GM12878 (cell line): Measurements from ENCODE around the gene PDE6G. TPM values are rescaled to one million over a fixed set of nuclear protein-coding genes. Genes with fewer than 3 reads are reported as not detected.

Source experiments
- ATAC-seq: fragments of 200-7000 bp; cut with Tn5 transposase; 3 replicates; pipeline ENCODE4 v1.9.1; 2020; ENCODE audit warnings: mild to moderate bottlenecking, moderate library complexity
- BruUV-seq: library from RNA; stranded (reverse); fragments of 400-500 nt; replicated peaks from 2 replicates; lab custom pipeline; 2021; lab: Mats Ljungman, UMichigan
- CTCF ChIA-PET: fragments of 300-600 bp; sonication (Branson Sonifier 250); formaldehyde crosslinking; extraction: SDS; loops from one replicate; lab custom pipeline; 2021; ENCODE audit warnings: inconsistent platforms; lab: Yijun Ruan, JAX
- POLR2A ChIA-PET: fragments of 350-600 bp; formaldehyde crosslinking; extraction: SDS; loops from one replicate; lab custom pipeline; 2021; ENCODE audit warnings: inconsistent platforms; lab: Charles Lee
- RAD21 ChIA-PET: fragments of 300-600 bp; sonication (Branson Sonifier 250); formaldehyde crosslinking; loops from one replicate; lab custom pipeline; 2023; ENCODE audit warnings: antibody characterized with exemption; ENCODE audit not compliant: unreplicated experiment; lab: Charles Lee
- SMC1A ChIA-PET: fragments of 300-600 bp; sonication (Branson Sonifier 250); formaldehyde crosslinking; loops from one replicate; lab custom pipeline; 2023; ENCODE audit not compliant: unreplicated experiment, uncharacterized antibody; lab: Charles Lee
- DNase-seq: peaks from one replicate; pipeline ENCODE4 v3.0.0-alpha.2; 2011; ENCODE audit warnings: low read depth, low spot score
- FAIRE-seq: peaks from 3 replicates; lab custom pipeline; 2011; peaks lifted over from hg19 to GRCh38; lab: Jason Lieb, UNC
- H2AFZ ChIP-seq: 2 replicates; pipeline ENCODE4 v1.6.0; 2011; ENCODE audit warnings: low read depth, low read length, control low read depth; ENCODE audit not compliant: control insufficient read depth
- H3K27ac ChIP-seq: 2 replicates; pipeline ENCODE4 v1.5.1; 2011; ENCODE audit warnings: control low read depth; ENCODE audit not compliant: control insufficient read depth, insufficient read depth
- H3K27me3 ChIP-seq, 2 experiments: replicated peaks in 1 of 2; 2 replicates each; pipeline versions ENCODE4 v1.6.0 to v1.6.1; 2011; ENCODE audit warnings: low read length in 1 of 2; ENCODE audit not compliant: control insufficient read depth in 2 of 2, insufficient read depth in 2 of 2
- H3K36me3 ChIP-seq, 2 experiments: 2 replicates each; pipeline ENCODE4 v1.5.1; 2011; ENCODE audit warnings: low read length in 1 of 2; ENCODE audit not compliant: control insufficient read depth in 2 of 2, insufficient read depth in 2 of 2
- H3K4me1 ChIP-seq: 2 replicates; pipeline ENCODE4 v1.6.1; 2011; ENCODE audit warnings: mild to moderate bottlenecking, low read length, moderate library complexity, mixed read lengths; ENCODE audit not compliant: control insufficient read depth, insufficient read depth
- H3K4me2 ChIP-seq: 2 replicates; pipeline ENCODE4 v1.6.0; 2011; ENCODE audit warnings: control low read depth; ENCODE audit not compliant: control insufficient read depth, insufficient read depth
- H3K4me3 ChIP-seq: fragments of 200-600 bp; sonication (generic); 2 replicates; pipeline ENCODE4 v1.5.1; 2016
- H3K79me2 ChIP-seq: 2 replicates; pipeline ENCODE4 v1.6.0; 2011; ENCODE audit warnings: low read length; ENCODE audit not compliant: control insufficient read depth, insufficient read depth
- H3K9ac ChIP-seq: 2 replicates; pipeline ENCODE4 v1.8.0; 2011; ENCODE audit warnings: low read length, control low read depth, mixed read lengths; ENCODE audit not compliant: control insufficient read depth, insufficient read depth
- H3K9me3 ChIP-seq: replicated peaks from 3 replicates; pipeline ENCODE4 v1.5.1; 2011; ENCODE audit warnings: mild to moderate bottlenecking, low read length; ENCODE audit not compliant: control insufficient read depth, insufficient read depth
- H4K20me1 ChIP-seq: 2 replicates; pipeline ENCODE4 v1.6.0; 2011; ENCODE audit not compliant: control insufficient read depth, insufficient read depth
- ATF7 ChIP-seq: fragments of 450-650 bp; IDR thresholded peaks from 2 replicates; pipeline ENCODE4 v1.6.1; 2016; ENCODE audit warnings: low read depth, mild to moderate bottlenecking
- BMI1 ChIP-seq: fragments of 450-650 bp; IDR thresholded peaks from 2 replicates; pipeline ENCODE4 v1.6.1; 2016; ENCODE audit warnings: mild to moderate bottlenecking, moderate library complexity, borderline replicate concordance
- CHD4 ChIP-seq: fragments of 200-600 bp; sonication (generic); IDR thresholded peaks from 2 replicates; pipeline ENCODE4 v1.6.1; 2016; ENCODE audit warnings: mild to moderate bottlenecking
- DPF2 ChIP-seq: fragments of 450-650 bp; IDR thresholded peaks from 2 replicates; pipeline ENCODE4 v1.6.1; 2017; ENCODE audit warnings: mild to moderate bottlenecking
- EED ChIP-seq: sonication (generic); IDR thresholded peaks from 2 replicates; pipeline ENCODE4 v1.6.1; 2016; ENCODE audit warnings: antibody characterized with exemption, low read depth
- HDAC6 ChIP-seq: fragments of 200-600 bp; sonication (generic); IDR thresholded peaks from one replicate; pipeline ENCODE4 v1.8.0; 2017; ENCODE audit warnings: antibody characterized with exemption; ENCODE audit not compliant: unreplicated experiment
- JUND ChIP-seq: IDR thresholded peaks from 2 replicates; pipeline ENCODE4 v1.6.1; 2012; ENCODE audit warnings: low read depth, mild to moderate bottlenecking, low read length, improper control_type of control experiment, moderate library complexity
- MEF2A ChIP-seq: IDR thresholded peaks from 2 replicates; pipeline ENCODE4 v1.6.1; 2011; ENCODE audit warnings: low read depth, mild to moderate bottlenecking, low read length, moderate library complexity; ENCODE audit not compliant: insufficient read depth
- SMAD1 ChIP-seq: fragments of 450-650 bp; IDR thresholded peaks from 2 replicates; pipeline ENCODE4 v1.6.1; 2018; ENCODE audit warnings: mild to moderate bottlenecking, low read depth; ENCODE audit not compliant: partially characterized antibody
- STAT1 ChIP-seq: fragments of 450-650 bp; conservative IDR thresholded peaks from 2 replicates; pipeline ENCODE4 v1.6.1; 2014; ENCODE audit warnings: antibody characterized with exemption, mild to moderate bottlenecking
- STAT3 ChIP-seq: IDR thresholded peaks from 2 replicates; pipeline ENCODE4 v1.6.1; 2011; ENCODE audit warnings: low read depth, low read length, improper control_type of control experiment
- SUZ12 ChIP-seq: fragments of 200-600 bp; sonication (generic); IDR thresholded peaks from one replicate; pipeline ENCODE4 v1.6.1; 2018; ENCODE audit warnings: antibody characterized with exemption, mild to moderate bottlenecking; ENCODE audit not compliant: unreplicated experiment
- ZNF207 ChIP-seq: fragments of 450-650 bp; IDR thresholded peaks from 2 replicates; pipeline ENCODE4 v1.6.1; 2014; ENCODE audit warnings: antibody characterized with exemption, mild to moderate bottlenecking, borderline replicate concordance
- WGBS: methylation state at CpG from one replicate; pipeline ENCODE4 v1.1.6; 2016; ENCODE audit warnings: low lambda C conversion rate; ENCODE audit not compliant: insufficient replicate concordance, insufficient coverage; ENCODE audit errors: missing lambda C conversion rate; 5-methylcytosine and 5-hydroxymethylcytosine counted together
- in situ Hi-C: fragments of 300-500 bp; cut with MboI; formaldehyde crosslinking; loops from 9 replicates; pipeline ENCODE4 v1.14.3; 2018; ENCODE audit warnings: mixed read lengths
- intact Hi-C: fragments of 100-400 bp; cut with micrococcal nuclease; formaldehyde crosslinking; loops from one replicate; pipeline ENCODE4 v1.14.2; 2022; ENCODE audit not compliant: unreplicated experiment
- polyA plus RNA-seq, 11 experiments: library from polyadenylated mRNA; depleted of rRNA in 4 of 11; unstranded in 6 of 11; stranded (reverse) in 5 of 11; fragments of >200 nt; fragmentation: Nextera tagmentation in 4 of 11; fragmentation: Illumina TruSeq in 1 of 11; extraction: Ambion mirVana in 4 of 11; extraction: Trizol in 1 of 11; gene quantifications; 1 replicate in 1 of 11; 2 replicates in 10 of 11; pipeline versions ENCODE4 v1.2.1 to v1.2.3, GENCODE V29; 2011 to 2016; ENCODE audit warnings: inconsistent platforms in 2 of 11, missing spikeins in 2 of 11, low read depth in 1 of 11
- total RNA-seq, 4 experiments: library from RNA; depleted of rRNA in 3 of 4; stranded (reverse); fragments of >200 nt in 3 of 4; fragmentation: Illumina TruSeq in 1 of 4; extraction: Trizol in 1 of 4; gene quantifications; 2 replicates each; pipeline versions ENCODE4 v1.2.1 to v1.2.3, GENCODE V29; 2013 to 2021
- TF ChIP-seq, protein P1 (sequence below): IDR thresholded peaks from 2 replicates; pipeline ENCODE4 v1.6.1; 2011; ENCODE audit warnings: mild to moderate bottlenecking, low read depth, low read length, moderate library complexity; ENCODE audit not compliant: insufficient replicate concordance
- TF ChIP-seq, protein P2 (sequence below): fragments of 450-650 bp; IDR thresholded peaks from 2 replicates; pipeline ENCODE4 v1.6.1; 2016; ENCODE audit warnings: mild to moderate bottlenecking, moderate library complexity, borderline replicate concordance
- TF ChIP-seq, protein P3 (sequence below): fragments of 450-650 bp; IDR thresholded peaks from 2 replicates; pipeline ENCODE4 v1.6.1; 2016; ENCODE audit warnings: mild to moderate bottlenecking
- TF ChIP-seq, protein P4 (sequence below): IDR thresholded peaks from 2 replicates; pipeline ENCODE4 v1.6.1; 2011; ENCODE audit warnings: borderline replicate concordance, low read depth, mild to moderate bottlenecking, moderate library complexity, low read length; ENCODE audit not compliant: insufficient read depth, poor library complexity, severe bottlenecking

PDE6G gene
- total and polyA plus RNA-seq, 10 of the 15 experiments (the other 5 are each of a cell fraction or from before 2014, with no cell fraction given): 0.55 to 12.1 (median 4.3) TPM

DNA sequence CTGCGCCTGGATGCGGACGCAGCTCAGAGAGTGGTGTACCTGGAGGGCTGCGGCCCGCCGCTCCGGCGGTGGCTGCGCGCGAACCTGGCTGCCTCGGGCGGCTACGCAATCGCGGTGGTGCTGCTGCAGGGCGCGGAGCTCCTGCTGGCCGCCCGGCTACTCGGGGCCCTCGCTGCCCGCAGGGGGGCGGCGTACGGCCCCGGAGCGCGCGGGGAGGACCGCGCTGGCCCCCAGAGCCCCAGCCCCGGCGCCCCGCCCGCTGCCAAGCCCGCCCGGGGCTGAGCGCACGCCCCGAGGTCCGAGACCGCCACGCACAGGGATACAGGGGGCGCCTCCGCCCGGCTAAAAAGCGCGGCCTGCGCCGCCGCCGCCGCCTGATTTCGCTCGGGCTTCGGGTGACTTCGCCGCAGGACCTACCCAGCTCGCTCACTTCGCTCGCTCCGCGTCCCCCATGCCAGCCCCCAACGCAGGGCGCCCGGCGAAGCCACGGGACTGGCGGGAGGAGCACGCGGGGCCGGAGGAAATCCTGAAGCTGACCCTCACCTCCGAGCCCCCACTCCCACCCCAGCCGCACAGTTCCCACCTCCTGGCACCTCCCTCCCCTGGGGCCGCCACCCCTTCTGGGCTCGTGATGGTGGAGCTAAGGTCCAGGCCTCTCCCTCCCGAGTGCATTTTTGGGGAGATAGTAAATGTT lies 8.2 kb downstream of the PDE6G start:
- BruUV-seq: no TSS peak
- Histone ChIP-seq H3K4me3 (no peak overlapping the region), H3K9ac (no peak overlapping the region), H4K20me1 (no peaks in the 10 kb centered on the region), H3K9me3 (peaks cover 6% of the 10 kb centered on the region; the same call in 2 of the 3 replicates), H2AFZ (no peak overlapping the region), H3K27ac (no peak overlapping the region), H3K4me1 (0 out of 2 replicates have a peak, but pooled peaks cover under 1% of the 10 kb centered on the region), H3K4me2 (no peak overlapping the region), H3K79me2 (no peaks in the 10 kb centered on the region), H3K36me3 (no peaks in the 10 kb centered on the region), H3K27me3 (no peaks in the 10 kb centered on the region; a peak in 2 of 4 replicates)
- DNase-seq (no peak), ATAC-seq (no peak), FAIRE-seq (no peak)
- ChIA-PET SMC1A (no interaction called here), POLR2A (no interaction called here), RAD21 (no interaction called here), CTCF (no interaction called here)
- WGBS: 85% methylated on average over 41 of the region's 78 CpGs
- in situ Hi-C loops (no loop called here), intact Hi-C loops (no loop called here)
- TF ChIP-seq, protein P1, sequence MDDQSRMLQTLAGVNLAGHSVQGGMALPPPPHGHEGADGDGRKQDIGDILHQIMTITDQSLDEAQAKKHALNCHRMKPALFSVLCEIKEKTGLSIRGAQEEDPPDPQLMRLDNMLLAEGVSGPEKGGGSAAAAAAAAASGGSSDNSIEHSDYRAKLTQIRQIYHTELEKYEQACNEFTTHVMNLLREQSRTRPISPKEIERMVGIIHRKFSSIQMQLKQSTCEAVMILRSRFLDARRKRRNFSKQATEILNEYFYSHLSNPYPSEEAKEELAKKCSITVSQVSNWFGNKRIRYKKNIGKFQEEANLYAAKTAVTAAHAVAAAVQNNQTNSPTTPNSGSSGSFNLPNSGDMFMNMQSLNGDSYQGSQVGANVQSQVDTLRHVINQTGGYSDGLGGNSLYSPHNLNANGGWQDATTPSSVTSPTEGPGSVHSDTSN: no peak
- TF ChIP-seq DPF2: no peak
- TF ChIP-seq BMI1: no peak
- TF ChIP-seq STAT3: no peak
- no peak for TF ChIP-seq JUND
- TF ChIP-seq CHD4: no peak
- no peak for TF ChIP-seq SMAD1
- TF ChIP-seq MEF2A: no peak
- TF ChIP-seq SUZ12: no peak
- TF ChIP-seq HDAC6: no peak
- TF ChIP-seq ATF7: no peak
- TF ChIP-seq, protein P2, sequence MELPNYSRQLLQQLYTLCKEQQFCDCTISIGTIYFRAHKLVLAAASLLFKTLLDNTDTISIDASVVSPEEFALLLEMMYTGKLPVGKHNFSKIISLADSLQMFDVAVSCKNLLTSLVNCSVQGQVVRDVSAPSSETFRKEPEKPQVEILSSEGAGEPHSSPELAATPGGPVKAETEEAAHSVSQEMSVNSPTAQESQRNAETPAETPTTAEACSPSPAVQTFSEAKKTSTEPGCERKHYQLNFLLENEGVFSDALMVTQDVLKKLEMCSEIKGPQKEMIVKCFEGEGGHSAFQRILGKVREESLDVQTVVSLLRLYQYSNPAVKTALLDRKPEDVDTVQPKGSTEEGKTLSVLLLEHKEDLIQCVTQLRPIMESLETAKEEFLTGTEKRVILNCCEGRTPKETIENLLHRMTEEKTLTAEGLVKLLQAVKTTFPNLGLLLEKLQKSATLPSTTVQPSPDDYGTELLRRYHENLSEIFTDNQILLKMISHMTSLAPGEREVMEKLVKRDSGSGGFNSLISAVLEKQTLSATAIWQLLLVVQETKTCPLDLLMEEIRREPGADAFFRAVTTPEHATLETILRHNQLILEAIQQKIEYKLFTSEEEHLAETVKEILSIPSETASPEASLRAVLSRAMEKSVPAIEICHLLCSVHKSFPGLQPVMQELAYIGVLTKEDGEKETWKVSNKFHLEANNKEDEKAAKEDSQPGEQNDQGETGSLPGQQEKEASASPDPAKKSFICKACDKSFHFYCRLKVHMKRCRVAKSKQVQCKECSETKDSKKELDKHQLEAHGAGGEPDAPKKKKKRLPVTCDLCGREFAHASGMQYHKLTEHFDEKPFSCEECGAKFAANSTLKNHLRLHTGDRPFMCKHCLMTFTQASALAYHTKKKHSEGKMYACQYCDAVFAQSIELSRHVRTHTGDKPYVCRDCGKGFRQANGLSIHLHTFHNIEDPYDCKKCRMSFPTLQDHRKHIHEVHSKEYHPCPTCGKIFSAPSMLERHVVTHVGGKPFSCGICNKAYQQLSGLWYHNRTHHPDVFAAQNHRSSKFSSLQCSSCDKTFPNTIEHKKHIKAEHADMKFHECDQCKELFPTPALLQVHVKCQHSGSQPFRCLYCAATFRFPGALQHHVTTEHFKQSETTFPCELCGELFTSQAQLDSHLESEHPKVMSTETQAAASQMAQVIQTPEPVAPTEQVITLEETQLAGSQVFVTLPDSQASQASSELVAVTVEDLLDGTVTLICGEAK: no peak
- TF ChIP-seq, protein P3, sequence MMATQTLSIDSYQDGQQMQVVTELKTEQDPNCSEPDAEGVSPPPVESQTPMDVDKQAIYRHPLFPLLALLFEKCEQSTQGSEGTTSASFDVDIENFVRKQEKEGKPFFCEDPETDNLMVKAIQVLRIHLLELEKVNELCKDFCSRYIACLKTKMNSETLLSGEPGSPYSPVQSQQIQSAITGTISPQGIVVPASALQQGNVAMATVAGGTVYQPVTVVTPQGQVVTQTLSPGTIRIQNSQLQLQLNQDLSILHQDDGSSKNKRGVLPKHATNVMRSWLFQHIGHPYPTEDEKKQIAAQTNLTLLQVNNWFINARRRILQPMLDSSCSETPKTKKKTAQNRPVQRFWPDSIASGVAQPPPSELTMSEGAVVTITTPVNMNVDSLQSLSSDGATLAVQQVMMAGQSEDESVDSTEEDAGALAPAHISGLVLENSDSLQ: no peak
- TF ChIP-seq, protein P4, sequence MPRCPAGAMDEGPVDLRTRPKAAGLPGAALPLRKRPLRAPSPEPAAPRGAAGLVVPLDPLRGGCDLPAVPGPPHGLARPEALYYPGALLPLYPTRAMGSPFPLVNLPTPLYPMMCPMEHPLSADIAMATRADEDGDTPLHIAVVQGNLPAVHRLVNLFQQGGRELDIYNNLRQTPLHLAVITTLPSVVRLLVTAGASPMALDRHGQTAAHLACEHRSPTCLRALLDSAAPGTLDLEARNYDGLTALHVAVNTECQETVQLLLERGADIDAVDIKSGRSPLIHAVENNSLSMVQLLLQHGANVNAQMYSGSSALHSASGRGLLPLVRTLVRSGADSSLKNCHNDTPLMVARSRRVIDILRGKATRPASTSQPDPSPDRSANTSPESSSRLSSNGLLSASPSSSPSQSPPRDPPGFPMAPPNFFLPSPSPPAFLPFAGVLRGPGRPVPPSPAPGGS: no peak
- TF ChIP-seq STAT1: no peak
- no peak for TF ChIP-seq ZNF207
- no peak for TF ChIP-seq EED
